Activated T-cell treated with anti-CD3 and anti-CD28 coated beads for 24 hours (primary cell): ENCODE data around the gene PRKAG2.

ENCODE experiments used
- DNase-seq: peaks from one replicate; pipeline ENCODE4 v3.0.0-alpha.2; 2020; ENCODE audit warnings: low read depth

The PRKAG2 gene

DNA sequence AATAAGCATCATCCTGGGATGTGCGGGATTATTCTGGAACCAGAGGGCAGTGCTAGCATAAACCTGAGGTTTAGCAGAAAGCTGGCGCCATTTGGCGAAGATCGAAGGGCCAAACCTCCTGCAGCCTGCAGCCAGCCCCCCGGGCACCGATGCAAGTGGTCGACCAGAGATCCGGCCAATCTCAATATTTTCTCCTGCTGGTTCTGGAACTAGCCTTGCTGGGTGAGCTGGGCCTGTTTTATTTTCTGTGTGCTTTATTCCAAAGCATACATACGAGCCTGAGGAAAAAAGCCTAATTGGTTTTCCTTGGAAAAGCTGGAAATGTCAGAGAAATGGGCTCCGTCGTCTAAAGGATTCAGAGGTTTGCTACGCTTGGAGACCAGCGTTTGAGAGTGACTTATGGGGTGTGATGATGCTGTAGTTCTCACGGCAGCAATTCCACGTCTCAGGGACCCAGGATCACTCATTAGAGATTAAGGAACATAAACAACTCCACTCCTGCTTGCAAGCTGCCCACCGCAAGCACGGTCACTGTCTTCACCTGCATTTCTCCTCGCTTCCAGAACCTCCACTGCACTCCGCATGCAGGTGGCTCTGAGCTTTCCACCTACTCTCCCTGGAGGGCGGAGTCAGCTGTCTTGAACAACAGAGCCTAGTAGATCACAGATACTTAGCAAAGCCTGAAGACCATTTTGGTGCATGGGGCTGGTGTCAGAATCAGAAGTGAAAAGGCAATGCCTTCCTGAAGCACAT, 60.2 kb downstream of the PRKAG2 start:
- DNase-seq: no peak

DNA sequence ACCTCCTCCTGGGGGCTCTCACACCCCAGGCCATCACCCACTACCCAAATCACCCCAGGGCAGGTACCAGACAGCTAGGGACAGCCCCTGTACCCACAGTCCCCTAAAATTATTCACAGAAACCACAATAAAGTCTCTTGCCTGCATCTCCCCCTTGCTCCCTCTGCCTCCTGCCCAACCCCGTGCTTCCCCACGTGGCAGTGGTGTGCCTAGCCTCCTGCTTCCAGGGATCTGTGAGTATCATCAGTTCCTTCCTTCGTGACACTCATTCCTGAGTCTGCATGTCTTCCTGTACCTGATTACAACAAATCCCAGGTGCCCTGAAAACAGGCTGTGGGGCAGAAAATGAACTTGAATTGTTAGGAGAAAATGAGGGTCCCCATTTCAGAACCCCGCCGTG, 61.5 kb downstream of the PRKAG2 start:
- no peak for DNase-seq

DNA sequence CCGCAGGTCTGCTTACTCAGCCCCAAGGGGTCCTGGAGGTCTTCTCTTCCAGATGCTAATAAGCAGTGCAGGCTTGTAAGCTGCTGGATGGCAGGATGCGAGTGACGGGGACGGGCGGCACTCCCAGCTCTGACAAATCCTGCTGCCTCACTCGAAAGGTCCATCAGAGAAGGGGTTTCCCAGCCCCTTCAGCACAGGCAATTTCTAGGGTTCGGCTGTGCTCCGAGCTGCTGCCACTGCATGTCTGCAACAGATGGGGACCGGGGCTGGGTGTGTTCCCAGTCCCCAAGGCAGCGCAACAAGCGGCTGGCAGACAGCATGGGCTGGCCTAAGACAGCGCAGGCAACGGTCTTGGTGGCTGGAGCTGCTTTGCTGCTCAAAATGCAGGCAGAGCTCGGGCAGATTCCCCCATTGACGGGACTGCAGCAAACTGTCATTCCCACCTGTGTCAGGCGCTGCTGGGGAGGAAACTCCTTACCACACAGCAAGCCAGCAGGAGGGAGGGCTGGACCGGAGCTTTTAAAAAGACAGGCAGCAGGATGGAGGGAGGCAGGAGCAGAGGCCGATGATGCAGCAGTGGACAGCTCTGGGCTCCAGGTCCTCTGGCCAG, 62.4 kb downstream of the PRKAG2 start:
- DNase-seq: no peak

DNA sequence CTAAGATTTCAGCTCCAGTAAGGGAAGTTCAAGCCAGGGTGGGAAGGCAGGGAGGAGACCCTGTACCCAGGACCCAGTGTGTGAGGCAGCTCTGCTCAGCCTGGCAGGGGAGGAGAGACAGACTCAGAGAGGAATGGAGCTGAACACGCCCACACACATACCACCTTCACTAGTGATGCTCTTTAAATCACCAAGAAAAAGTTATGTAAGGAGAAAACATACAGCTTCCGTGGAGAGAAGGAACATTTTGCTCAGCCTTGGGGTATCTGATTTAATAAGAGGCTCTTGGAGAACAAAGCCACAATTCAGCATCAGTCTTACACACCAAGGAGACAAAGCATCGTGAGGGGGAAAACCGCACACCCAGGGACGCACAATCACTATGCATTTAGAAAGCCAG, 62.9 kb downstream of the PRKAG2 start:
- DNase-seq: no peak

DNA sequence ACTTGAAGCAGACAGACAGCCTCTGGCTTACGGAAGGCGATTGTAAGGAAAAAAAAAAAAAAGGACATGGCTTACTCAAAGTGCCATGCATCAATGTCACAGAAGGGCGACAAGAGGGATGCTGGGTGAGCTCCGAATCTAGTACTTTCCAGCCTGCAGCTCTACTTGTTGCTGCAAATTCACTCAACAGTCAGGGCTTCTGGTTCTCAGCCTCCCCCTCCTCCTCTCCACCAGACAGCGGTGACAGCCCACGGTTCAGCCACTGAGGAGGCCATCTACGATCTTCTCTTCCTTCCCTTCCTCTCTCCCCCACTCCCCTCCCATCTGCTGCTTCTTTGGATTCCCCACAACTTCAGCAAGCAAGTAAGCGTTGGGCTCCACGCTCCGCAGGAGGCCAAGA, 63.5 kb downstream of the PRKAG2 start:
- no peak for DNase-seq

DNA sequence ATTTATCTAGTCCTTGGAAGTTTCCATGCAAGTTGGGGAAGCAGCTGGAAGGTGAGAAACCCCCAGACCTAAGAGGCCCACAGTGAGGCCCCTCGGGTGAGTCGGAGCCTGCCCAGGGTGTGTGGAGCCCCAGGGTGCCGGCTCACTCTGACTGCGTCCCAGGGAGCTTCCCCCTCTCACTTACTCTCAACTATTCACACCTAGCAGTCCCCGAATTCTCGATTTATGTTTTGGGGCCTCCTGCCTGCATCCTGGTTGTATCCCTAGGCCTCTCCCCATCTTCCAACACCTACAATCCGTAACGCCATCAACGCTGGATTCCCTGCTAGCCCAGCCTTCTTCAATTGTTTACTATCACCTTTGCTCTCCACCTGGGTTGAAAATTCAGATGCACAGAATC, 63.9 kb downstream of the PRKAG2 start:
- no peak for DNase-seq

DNA sequence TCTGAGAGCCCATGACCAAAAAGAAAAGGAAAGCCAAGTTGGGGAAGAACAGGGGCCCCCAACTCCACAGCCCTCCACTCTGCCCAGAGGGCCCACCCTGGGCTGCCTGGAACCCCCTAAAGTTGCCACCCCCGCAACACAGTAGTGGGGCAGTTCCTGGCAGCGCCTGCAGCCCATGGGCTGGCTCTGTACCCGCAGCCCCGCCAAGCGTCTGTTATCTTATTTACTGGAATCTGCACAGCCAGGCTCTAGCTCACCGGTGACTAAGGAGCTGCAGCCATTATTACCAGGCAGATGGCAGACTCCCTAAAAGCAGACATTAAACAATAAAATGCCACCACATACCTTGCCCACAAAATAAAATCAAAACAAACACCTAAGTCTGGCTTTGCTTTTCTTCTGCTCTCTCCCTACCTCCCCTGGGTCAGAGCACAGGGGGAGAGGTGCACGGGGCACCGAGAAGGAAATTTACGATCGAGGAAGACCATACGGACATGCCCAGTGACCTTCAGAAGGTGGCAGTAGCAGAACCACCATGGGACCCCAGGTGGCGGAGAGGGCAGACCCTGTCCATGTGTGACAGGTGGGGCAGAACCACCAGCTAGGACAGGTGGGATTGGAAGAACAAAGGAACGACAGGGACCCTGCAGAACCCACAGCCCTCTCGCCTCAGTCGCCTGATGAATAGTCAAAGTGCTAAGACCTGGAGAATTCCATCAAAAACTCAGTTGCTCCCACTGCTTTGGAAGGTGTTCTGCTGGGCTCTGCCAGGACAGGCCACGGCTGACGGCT, 66.3 kb downstream of the PRKAG2 start:
- DNase-seq: no peak

DNA sequence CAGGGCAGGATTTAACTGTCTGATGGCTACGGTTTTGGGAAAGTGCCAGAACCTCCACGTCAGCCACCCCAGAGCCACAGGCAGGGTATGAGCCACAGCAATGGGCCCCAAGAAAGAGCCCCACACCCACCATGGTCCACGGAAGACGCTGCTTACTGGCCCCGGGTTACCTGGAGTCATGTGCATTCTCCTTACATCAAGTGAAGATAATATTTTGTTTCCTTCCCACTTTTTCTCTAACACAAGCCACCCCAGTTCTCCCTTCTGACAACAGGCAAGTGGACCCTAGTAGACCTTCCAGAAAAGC, 67.1 kb downstream of the PRKAG2 start:
- DNase-seq: no peak

DNA sequence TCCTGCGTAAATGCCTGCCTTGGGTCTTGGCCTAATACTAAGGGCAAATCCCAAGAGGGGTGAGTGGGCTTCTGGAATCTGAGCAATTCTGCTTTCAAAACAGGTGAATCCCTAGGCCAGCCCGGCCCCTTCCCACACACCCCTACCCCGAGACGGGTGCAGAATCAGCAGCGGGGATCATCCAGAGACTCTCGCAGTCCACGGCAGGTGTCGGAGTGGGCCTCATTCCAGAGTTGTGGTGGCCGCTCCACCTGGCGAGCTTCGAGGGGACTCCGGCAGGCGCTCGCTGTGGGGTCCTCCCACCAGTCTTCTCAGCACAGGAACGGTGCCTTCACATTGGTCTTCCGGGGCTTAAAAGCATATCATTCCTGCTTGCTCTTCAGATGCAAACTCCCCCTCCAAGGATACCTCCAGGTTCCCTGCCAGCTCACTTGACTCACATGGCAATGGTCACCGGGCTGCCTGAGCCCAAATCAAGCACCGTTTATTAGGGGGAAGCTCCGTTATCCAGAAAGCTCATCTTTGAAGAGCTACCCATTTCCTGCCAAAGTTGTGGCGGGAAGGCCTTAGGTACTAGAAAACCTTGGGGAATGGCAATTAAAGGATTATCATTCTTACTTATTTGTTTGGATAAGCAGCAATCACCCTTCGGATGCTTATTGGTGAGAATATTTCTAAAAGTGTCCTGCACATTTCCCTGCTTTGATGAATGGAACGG, 67.6 kb downstream of the PRKAG2 start:
- no peak for DNase-seq

DNA sequence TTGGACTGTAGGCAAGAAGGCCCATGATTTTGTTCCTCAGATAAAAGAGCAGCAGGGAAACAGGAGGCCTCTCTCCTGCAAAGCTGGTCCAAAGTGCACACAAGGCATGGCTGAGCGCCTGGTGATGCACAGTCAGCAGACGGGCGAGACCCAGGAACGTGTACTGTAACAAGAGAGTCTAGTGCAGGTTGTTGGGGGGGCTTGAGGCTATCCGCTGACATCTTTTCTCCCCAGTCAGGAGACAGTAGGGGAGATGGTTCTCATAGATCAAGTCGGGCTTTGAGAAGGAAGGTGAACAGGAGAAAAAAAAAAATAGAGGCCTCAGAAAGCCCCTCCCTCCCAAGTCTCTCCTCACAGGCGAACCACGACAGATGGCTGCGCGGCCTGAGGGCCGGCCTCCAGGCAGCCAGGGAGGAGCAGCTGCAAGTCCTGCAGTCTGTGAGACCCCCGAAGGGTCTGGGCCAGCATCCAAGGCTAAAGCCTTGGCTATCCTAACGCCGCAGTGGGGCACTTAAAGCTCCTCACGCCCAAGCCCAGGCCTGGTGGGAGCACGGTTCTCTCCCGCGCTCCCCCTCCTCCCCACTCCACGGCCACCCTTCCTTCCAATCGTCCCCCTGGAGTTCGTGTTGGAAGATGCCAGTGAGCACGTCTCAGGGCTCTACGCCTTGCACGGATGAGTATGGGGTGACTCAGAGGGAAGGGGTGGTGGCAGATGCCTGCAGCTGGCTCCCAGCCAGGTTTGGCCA, 68.3 kb downstream of the PRKAG2 start:
- no peak for DNase-seq

DNA sequence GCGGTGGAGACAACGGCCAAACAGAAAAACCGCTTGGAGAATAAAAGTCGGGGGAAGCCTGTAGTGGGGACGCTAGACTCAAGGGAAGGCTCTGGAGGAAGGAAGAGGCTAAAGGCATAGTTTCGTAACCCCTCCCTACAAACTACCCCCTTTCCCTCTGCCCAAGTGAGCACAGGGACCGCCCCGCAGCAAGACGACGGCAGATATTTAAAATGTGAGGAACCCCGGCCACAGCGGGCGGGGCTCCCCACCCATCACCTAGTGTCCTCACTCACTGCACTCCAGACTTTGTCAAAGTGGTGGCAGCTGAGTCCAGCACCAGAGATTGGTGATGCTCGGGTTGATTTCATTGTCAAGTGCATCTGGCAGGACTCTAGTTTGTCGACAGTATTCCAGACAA, 69.1 kb downstream of the PRKAG2 start:
- DNase-seq: no peak

DNA sequence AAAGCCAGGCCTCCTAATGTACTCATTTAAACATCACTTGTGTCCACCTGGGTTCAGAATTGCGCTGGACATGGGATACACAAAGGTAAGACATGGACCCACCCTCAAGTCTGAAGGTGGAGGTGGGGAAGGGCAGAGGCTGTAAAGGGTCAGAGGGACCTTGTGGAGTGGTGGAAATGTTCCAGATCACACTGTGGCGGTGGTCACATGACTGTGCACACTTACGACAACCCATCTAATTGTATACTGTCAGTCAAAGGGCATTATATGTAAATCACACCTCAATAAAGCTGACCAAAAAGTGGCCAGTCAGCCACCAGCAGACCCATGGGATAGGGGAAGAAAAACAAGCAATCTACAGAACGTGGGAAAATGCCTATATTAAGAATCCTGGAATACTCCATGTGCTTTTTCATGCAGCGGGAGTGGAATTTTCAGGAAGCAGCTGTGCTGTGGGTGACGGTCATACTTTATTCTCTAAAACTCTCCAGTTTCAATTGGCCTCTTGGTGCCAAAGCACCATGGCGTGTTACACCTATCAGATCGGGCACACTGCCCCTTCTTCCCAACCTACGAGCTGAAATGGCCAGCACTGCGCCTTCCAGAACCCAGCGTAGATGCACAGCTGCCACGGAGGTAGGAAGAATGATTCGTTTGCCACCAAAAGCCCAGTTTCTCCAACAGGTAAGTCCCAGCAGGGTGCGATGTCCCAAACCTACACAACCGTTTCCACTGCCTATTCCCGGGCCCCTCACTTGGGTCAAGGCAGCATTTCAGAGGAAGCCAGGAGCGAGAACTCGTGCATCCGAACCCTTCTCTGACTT, 69.8 kb downstream of the PRKAG2 start:
- no peak for DNase-seq

DNA sequence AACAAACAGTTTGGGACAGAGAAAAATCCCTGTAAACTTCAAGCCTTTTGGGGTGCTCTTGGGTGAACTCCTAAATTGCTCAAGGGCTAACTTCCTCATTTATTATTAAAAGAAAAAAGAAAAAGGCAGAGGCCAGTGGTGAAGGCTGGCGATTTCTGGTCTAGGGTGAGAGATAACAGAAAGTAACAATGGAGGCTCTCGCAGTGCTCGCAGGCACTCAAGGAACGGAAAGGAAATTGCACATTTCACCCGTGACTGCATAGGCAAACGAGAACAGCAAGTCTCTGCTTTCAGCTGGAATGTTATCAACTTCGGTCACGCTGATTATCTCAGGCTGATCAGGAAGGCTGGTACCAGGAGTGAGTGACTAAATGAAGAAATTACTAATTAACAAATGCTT, 70.7 kb downstream of the PRKAG2 start:
- DNase-seq: no peak

DNA sequence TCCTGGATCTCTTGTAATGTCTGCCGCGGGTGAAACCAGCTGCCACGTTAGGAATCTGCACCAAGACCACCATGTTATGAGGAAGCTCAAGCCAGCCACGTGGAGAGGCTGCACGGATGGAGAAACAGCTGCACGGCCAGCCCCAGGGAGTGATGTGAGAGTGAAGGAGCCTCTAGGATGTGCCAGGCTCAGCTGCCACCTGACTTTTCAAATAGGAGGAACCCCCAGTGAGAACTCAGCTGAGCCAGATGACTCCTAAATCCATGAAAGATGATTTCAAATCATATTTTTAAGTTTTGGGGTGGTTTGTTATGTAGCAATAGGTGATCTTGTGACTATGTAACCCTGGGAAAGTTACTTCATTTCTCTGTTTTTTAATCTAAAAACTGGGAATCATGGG, 71.7 kb downstream of the PRKAG2 start:
- DNase-seq: no peak

DNA sequence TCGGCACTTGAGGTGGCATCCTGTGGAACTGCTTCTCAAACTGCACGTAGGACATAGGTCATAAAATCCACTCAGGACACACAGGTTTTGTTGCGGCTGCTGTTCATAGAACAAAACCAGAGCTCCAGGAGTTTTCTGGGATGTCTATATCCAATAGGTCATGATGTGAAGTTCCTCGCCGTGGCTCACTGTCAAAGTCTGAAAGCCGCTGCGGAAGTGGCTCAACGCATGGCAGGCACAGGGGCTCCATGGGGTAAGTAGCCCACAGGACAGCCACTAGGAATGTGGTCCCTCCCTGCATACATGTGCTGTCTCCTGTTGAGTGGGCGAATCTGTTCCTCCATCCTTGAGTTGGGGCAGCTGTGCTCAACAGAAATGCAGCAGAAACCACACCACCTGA, 72.2 kb downstream of the PRKAG2 start:
- no peak for DNase-seq

DNA sequence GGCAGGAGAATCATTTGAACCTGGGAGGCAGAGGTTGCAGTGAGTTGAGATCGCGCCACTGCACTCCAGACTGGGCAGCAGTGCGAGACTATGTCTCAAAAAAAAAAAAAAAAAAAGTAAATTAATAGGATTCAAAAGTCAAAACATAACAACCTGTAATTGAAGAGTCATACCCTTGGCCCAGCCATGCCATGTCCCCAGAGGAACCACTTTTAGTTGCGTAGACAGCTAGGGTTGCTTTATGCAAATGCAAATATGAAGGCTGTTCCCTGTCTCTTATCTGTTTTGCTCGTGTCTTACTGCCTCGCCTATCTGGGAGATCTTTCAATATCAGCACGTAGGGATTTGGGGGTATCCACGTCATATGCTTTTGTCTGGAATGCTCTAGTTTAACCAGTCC, 73.1 kb downstream of the PRKAG2 start:
- DNase-seq: no peak

DNA sequence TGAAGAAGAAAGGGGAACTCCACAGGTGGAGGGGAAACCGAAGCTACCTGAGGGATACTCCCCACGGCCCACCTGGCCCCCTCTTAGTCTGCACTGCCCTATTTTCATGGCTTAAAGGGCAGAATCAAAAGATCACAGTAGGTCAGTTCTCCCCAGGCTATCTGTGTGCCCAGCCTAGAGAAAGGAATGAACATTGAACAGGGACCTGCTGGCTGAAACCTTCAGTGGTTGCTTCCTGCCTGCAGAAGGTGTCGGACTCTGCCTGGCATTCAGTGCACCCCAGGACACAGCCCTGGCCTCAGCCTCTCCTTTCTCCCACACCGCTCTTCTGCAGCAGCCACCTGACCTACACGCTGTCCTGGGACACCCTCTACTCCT, 74.5 kb downstream of the PRKAG2 start:
- DNase-seq: no peak

DNA sequence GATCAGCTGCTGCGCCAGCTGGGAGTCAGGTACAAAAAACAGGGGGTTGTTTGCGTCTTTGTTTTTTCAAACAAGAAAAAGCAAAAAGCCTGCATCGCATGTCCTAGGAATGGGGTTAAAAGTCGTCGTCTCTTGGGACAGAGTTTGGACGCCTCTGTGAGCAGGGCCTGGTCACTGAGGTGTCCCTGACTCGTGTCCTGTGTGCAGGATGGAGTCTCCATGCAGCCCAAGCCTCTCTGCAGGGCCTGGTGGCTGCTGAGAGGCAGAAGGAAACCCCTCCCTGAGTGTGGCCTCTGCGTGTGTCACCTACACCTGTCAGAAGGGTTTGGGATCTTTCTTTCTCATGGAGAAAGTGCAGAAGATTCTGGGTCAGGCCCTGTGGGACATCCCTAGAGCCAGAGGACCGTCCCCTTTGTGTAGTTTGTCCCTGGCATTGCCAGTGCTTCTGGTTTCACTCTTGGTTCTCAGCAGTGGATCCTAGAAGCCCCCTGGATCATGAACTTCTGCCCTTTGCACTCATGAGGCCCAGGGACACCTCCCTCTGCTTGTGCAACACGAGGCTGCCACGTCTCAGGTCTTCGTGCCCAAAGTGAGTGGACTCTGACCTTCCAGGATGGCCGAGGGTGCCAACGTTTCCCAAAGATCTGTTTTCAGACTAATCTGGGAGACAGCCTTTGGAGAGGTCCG, 75.0 kb downstream of the PRKAG2 start:
- DNase-seq: no peak

DNA sequence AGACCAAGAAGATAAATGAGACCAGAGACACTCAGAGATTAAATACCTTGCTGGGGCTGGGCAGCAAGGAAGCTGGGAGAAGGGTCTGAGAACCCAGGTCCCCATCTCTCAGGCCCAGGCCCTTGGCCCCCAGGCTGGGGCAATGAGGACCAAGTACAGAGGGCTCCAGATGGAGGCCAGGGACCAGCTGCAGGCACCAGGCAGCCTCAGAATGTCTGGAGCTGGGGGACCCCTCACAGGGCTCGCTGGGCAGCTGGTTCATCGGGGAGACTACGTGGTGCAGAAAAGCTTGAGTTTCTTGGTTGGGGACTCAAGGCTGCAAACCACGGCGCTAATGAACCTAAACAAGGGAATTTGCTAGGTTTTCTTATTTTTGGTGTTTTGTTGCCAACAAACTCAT, 75.6 kb downstream of the PRKAG2 start:
- DNase-seq: no peak

DNA sequence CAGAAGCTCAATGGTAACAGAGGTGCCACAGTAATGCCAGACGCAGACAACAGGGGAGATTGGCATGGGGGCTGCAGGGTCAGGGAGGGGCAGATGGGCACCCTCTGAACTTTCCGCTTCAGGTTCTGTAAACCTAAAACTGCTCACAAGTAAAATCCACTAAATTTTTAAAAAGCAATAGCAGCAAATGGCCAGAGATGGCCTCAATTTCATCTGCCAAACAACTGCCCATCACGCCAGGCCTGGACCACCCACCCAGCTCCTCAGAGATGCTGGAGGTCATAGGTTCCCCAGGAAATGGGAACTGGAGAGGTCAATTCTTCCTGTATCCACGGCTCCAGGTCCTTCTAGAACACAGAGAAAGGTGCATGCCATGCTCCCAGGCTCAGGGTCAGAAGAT, 76.1 kb downstream of the PRKAG2 start:
- DNase-seq: no peak

DNA sequence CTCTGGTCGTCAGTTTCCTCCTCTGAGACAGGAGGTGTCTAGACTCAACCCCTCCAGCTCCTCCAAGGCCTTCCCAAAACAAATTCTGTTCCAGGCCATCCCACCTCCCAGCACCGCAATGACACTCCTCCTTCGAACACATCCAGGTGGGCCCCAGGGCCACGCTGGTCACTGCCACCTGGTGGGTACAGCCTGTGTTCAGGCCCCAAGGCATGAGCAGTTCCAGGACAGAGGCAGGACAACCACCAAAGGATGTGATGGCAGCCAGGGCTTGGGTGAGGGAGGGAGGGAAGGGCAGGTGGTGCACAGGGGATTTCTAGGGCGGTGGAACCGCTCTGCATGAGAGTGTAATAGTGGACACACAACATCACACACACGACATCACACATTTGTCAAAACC, 76.5 kb downstream of the PRKAG2 start:
- no peak for DNase-seq
